ENCODE data around the gene CFHR2. TPM values are rescaled to one million over a fixed set of nuclear protein-coding genes. Genes with fewer than 3 reads are reported as not detected.
"Not testable (repeated sequence)": the region's sequence is repeated elsewhere in the genome, so short reads cannot be mapped to it uniquely, and the experiment has no call there.

The CFHR2 gene
- polyA plus RNA-seq (2013, experiment 1 of 2; ENCODE audit: insufficient read length), result not detected
- 0.07 TPM for polyA plus RNA-seq (2013, experiment 2 of 2; ENCODE audit: insufficient read length)

- DNase-seq, result not testable (repeated sequence)
Observed at GRCh38 chr1:196943568-196943967, at the start of gene CFHR2. CFHR2 (plus strand) TSS chr1:196943738; CDS start chr1:196943881, 143 bp downstream.

GRCh38 chr1:196896355-196896754 is 47.2 kb upstream of the CFHR2 start:
- DNase-seq, result no peak

- DNase-seq, result peak; percentile 5
Observed at GRCh38 chr1:196897158-196897828, 46.2 kb upstream of the CFHR2 start.

- no peak for DNase-seq
Observed at GRCh38 chr1:196902344-196902743, 41.2 kb upstream of the CFHR2 start.

- DNase-seq, result no peak
Observed at GRCh38 chr1:196910215-196910614, 33.3 kb upstream of the CFHR2 start.

GRCh38 chr1:196912283-196912682 is 31.3 kb upstream of the CFHR2 start:
- DNase-seq, result not testable (repeated sequence)

GRCh38 chr1:196926839-196927238 is 16.7 kb upstream of the CFHR2 start:
- peak; percentile 5 for DNase-seq

- DNase-seq, result not testable (repeated sequence)
Observed at GRCh38 chr1:196932853-196933252, 10.7 kb upstream of the CFHR2 start.

GRCh38 chr1:196933531-196934189 is 9.9 kb upstream of the CFHR2 start:
- no peak for DNase-seq

GRCh38 chr1:196941474-196941873 is 2.1 kb upstream of the CFHR2 start:
- not testable (repeated sequence) for DNase-seq

- DNase-seq, result no peak
Observed at GRCh38 chr1:196951711-196952394, 8.3 kb downstream of the CFHR2 start.

- no peak for DNase-seq
Observed at GRCh38 chr1:196954778-196955177, 11.2 kb downstream of the CFHR2 start.

- DNase-seq, result no peak
Observed at GRCh38 chr1:196955926-196956325, 12.4 kb downstream of the CFHR2 start.

GRCh38 chr1:196960854-196961253 is 17.3 kb downstream of the CFHR2 start:
- no peak for DNase-seq

- DNase-seq, result no peak
Observed at GRCh38 chr1:196970182-196970581, 26.6 kb downstream of the CFHR2 start.

GRCh38 chr1:196976278-196976677 is 32.7 kb downstream of the CFHR2 start:
- DNase-seq, result no peak

GRCh38 chr1:196977278-196977677 is 33.7 kb downstream of the CFHR2 start, which contains the start of gene CFHR5:
CFHR5 (plus strand) TSS chr1:196977556; CDS start chr1:196977665, 109 bp downstream.
- no peak for DNase-seq

GRCh38 chr1:196980859-196981258 is 37.3 kb downstream of the CFHR2 start:
- no peak for DNase-seq

- DNase-seq, result not testable (repeated sequence)
Observed at GRCh38 chr1:196982247-196982646, 38.7 kb downstream of the CFHR2 start.

GRCh38 chr1:196991919-196992651 is 48.5 kb downstream of the CFHR2 start:
- not testable (repeated sequence) for DNase-seq

GRCh38 chr1:196993916-196994315 is 50.4 kb downstream of the CFHR2 start:
- DNase-seq, result no peak

GRCh38 chr1:196997423-196997822 is 53.9 kb downstream of the CFHR2 start:
- DNase-seq, result peak; percentile 80

GRCh38 chr1:197001828-197002227 is 58.3 kb downstream of the CFHR2 start:
- DNase-seq, result no peak

Measured in fibroblast of skin of abdomen (primary cell).